ENCODE results near the gene FCMR. TPM values are rescaled to one million over a fixed set of nuclear protein-coding genes. Genes with fewer than 3 reads are reported as not detected.

Gene FCMR
- total RNA-seq, 1 donor: not detected

DNA sequence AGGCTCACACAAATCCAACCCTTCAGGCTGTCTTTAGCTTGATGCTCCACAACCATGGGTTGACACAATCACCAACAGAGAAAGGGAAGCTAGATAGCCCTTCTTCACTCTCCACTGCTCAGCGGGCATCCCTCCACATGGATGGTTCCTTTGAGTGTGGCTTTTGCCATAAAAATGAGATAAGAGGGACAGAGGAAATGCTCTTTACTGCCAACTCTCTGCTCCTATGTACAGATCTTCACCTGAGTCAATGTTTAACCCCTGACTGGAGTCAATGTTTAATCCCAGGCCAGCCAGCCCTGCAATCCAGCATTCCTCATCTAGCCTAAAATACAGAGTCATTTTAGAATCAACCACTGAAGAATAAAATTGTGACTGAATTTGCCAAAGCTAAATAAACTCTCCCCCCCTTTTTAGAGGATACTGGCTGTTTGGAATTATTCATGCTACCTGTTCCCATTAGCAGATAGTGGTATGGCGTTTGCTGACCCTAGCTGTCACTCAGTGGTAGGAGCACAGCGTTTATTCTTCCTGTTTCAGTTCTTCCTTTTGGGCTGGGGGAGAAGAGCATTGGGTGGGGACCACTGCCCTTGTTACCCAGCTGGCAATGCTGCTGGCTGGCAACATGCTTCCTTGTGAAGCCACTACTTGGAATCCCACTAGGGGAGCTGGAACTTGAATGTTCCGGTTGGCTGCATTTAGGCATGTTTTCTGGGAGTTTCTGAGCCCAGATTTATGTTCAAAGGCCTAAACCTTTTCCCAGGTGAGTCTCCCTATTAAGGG lies 29.8 kb upstream of the FCMR start:
- no peak for TF ChIP-seq CTCF (IDR thresholded peaks at IDR 0.05; ENCODE audit: insufficient read depth, low read length)
- H3K4me3 ChIP-seq (ENCODE audit: low read depth, low read length): no peak overlapping the region
- no peak for DNase-seq (ENCODE audit: low read depth)

DNA sequence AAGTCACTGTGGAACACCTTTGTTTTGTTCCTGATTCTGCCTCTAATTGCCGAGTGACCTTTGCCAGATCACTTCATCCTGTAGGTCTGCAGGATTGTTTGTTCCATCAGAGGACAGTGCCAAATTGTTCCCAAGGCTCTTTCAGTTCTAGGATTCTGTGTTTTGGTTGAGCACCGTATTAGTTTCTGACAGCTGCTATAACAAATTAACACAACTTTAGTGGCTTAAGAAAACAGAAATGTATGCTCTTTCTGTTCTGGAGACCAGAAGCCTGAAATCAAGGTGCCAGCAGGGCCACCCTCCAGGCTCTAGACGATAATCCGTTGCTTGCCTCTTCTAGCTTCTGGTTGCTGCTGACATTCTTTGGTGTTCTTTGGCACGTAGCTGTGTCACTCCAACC lies 27.9 kb upstream of the FCMR start:
- no peak for DNase-seq (ENCODE audit: low read depth)
- no peak overlapping the region for H3K4me3 ChIP-seq (ENCODE audit: low read depth, low read length)
- TF ChIP-seq CTCF (IDR thresholded peaks at IDR 0.05; ENCODE audit: insufficient read depth, low read length): no peak

DNA sequence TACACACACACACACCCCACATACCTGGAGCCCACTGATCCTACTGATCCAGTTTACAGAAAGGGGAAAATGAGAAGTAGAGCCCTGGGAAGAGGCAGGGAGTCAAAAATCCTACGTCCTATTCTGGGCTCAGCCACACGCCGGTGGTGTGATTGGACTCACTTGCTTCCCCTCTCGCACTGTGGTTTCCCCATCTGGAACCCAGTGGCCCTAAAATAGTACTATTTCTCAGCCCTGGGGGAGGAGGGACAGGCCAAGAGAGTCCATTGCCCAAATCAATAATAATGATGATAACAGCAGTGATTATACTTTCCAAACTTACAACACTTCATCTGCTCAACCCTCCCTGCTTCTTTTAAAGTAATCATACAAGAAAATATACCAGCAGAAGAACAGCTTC lies 27.5 kb upstream of the FCMR start:
- no peak for TF ChIP-seq CTCF (IDR thresholded peaks at IDR 0.05; ENCODE audit: insufficient read depth, low read length)
- no peak for DNase-seq (ENCODE audit: low read depth)
- H3K4me3 ChIP-seq (ENCODE audit: low read depth, low read length): no peak overlapping the region

- no peak for TF ChIP-seq CTCF (IDR thresholded peaks at IDR 0.05; ENCODE audit: insufficient read depth, low read length)
- no peak for DNase-seq (ENCODE audit: low read depth)
- H3K4me3 ChIP-seq (ENCODE audit: low read depth, low read length): no peak overlapping the region
Observed at GRCh38 chr1:206947255-206947654, 25.5 kb upstream of the FCMR start.

DNA sequence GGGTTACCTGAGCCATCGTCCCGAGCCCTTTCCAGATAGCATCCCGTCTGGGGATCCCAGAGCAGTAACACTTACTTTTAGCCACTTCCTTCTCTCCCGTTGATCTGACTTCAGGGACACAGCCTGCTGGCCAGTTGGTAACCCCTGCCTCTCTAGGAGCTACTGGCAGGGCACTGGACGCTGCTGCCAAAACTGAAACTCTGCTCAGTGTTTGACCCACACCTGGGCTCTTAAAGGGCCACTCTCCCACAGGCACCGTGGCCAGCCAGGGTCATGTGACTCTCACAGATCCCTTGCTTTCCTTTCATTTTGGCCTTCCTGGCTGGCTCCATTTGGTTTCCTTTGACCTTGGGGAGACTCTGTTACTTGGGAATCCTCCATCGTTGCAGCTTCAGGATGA lies 24.5 kb upstream of the FCMR start, which contains the start of gene PIGR:
Gene PIGR, minus strand, starts transcription at position 206 of the 400 bp plus-strand sequence. CDS start 5,935 bp downstream, outside the sequence.
- no peak for TF ChIP-seq CTCF (IDR thresholded peaks at IDR 0.05; ENCODE audit: insufficient read depth, low read length)
- DNase-seq (ENCODE audit: low read depth): no peak
- no peak within 1 kb of the TSS for H3K4me3 ChIP-seq (ENCODE audit: low read depth, low read length)

- TF ChIP-seq CTCF (IDR thresholded peaks at IDR 0.05; ENCODE audit: insufficient read depth, low read length): no peak
- no peak for DNase-seq (ENCODE audit: low read depth)
- H3K4me3 ChIP-seq (ENCODE audit: low read depth, low read length): no peak overlapping the region
Observed at GRCh38 chr1:206945779-206946178, 24.0 kb upstream of the FCMR start.

- no peak for TF ChIP-seq CTCF (IDR thresholded peaks at IDR 0.05; ENCODE audit: insufficient read depth, low read length)
- H3K4me3 ChIP-seq (ENCODE audit: low read depth, low read length): no peak overlapping the region
- no peak for DNase-seq (ENCODE audit: low read depth)
Observed at GRCh38 chr1:206944703-206945102, 23.0 kb upstream of the FCMR start.
